Measurements from ENCODE around the gene PPP4R1.

GRCh38 chr18:9619545-9619944 lies 5.2 kb upstream of the PPP4R1 start:
- TF ChIP-seq, protein P1, sequence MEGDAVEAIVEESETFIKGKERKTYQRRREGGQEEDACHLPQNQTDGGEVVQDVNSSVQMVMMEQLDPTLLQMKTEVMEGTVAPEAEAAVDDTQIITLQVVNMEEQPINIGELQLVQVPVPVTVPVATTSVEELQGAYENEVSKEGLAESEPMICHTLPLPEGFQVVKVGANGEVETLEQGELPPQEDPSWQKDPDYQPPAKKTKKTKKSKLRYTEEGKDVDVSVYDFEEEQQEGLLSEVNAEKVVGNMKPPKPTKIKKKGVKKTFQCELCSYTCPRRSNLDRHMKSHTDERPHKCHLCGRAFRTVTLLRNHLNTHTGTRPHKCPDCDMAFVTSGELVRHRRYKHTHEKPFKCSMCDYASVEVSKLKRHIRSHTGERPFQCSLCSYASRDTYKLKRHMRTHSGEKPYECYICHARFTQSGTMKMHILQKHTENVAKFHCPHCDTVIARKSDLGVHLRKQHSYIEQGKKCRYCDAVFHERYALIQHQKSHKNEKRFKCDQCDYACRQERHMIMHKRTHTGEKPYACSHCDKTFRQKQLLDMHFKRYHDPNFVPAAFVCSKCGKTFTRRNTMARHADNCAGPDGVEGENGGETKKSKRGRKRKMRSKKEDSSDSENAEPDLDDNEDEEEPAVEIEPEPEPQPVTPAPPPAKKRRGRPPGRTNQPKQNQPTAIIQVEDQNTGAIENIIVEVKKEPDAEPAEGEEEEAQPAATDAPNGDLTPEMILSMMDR (IDR thresholded peaks at IDR 0.05; ENCODE audit: low read depth, low read length) = no peak
- TF ChIP-seq POLR2A (IDR thresholded peaks at IDR 0.05; ENCODE audit: extremely low read depth, insufficient read length) (no peak), MAX (IDR thresholded peaks at IDR 0.05; ENCODE audit: low read depth, low read length) (no peak), MYC (IDR thresholded peaks at IDR 0.05; ENCODE audit: low read depth, low read length) (no peak)

All from NB4 (cell line).